RCC 7860 (cell line): ENCODE results near the gene HCAR3.
"Not testable (repeated sequence)": the region's sequence is repeated elsewhere in the genome, so short reads cannot be mapped to it uniquely, and the experiment has no call there.

Source experiments
- DNase-seq: peaks from one replicate; pipeline ENCODE4 v3.0.0-alpha.2; 2015; ENCODE audit warnings: low spot score
- FAIRE-seq: peaks from 2 replicates; lab custom pipeline; 2012; peaks lifted over from hg19 to GRCh38; lab: Jason Lieb, UNC

HCAR3 gene

GRCh38 chr12:122676781-122677180 lies 39.8 kb downstream of the HCAR3 start:
- FAIRE-seq, DNase-seq: not testable (repeated sequence)

- DNase-seq, FAIRE-seq: not testable (repeated sequence)
Measured at GRCh38 chr12:122676015-122676414, 40.6 kb downstream of the HCAR3 start.

GRCh38 chr12:122672515-122672914 lies 44.1 kb downstream of the HCAR3 start:
- no peak for DNase-seq
- no peak for FAIRE-seq

GRCh38 chr12:122669397-122670070 lies 47.1 kb downstream of the HCAR3 start:
- FAIRE-seq (peak; percentile 88), DNase-seq (peak; percentile 76)

GRCh38 chr12:122668268-122668667 lies 48.3 kb downstream of the HCAR3 start:
- DNase-seq (no peak), FAIRE-seq (no peak)

- no peak for FAIRE-seq
- no peak for DNase-seq
Measured at GRCh38 chr12:122665759-122666158, 50.9 kb downstream of the HCAR3 start.

- no peak for DNase-seq
- no peak for FAIRE-seq
Measured at GRCh38 chr12:122665349-122665748, 51.3 kb downstream of the HCAR3 start.
